Measurements from ENCODE around the gene TKT.

TKT gene

DNA sequence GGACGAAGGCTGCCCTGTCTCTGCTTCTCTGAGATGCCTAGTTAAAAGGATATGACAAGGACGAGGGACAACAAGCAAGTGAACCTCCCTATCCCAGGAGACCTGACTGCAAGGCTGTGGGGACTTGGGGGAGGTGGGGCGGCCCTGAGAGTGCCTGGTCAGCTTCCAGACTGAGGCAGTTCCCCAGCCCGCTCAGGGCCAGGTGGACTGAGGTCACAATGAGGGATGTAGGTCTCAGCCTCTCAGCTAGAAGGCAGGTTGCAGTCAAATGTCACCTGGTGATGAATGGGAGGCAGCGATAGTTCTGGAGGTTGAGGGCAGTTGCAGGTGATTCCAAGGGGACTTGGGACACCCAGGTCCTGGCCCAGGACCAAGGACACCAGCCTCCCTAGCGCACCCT is 30.6 kb downstream of the TKT start:
- H4K20me1 ChIP-seq (ENCODE audit: insufficient read depth, low read length): no peaks in the 10 kb centered on the region

DNA sequence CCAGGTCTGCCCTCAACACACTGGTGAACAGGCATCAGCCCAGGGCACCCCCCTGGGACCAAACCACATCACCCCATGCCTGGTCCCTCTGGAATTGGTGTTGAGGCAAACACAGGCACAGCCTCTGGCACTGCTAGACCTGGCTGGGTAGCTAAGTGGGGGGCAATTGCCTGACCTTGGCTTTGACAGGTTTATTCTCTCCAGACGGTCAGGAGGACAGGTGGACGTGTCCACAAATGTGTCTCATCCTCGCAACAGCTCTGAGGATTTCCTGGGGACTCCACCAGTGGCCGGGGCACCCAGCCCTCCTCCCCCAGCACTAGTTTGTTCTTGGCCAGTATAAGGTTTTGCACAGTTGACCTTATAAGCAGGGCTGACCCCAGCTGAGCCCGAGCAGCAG is 31.3 kb downstream of the TKT start:
- no peak overlapping the region for H2AFZ ChIP-seq (ENCODE audit: low read length)

More for the DNA sequence above, 30.6 kb downstream of the TKT start:
- Histone ChIP-seq H3K27ac (ENCODE audit: low read depth, low read length, poor library complexity, severe bottlenecking) (no peak overlapping the region), H3K36me3 (ENCODE audit: insufficient read depth, low read length) (peaks cover 89% of the 10 kb centered on the region), H3K9me3 (ENCODE audit: low read length) (no peaks in the 10 kb centered on the region), H3F3A (ENCODE audit: insufficient read depth, low read length) (no peaks in the 10 kb centered on the region), H3K4me2 (ENCODE audit: low read length) (no peak overlapping the region), H3K9ac (ENCODE audit: low read length) (no peak overlapping the region), H3K79me2 (ENCODE audit: insufficient read depth, low read length) (no peaks in the 10 kb centered on the region), H2AFZ (ENCODE audit: low read length) (no peak overlapping the region), H3K27me3 (ENCODE audit: insufficient read depth, low read length) (no peaks in the 10 kb centered on the region), H3K4me1 (ENCODE audit: insufficient read depth, low read length, severe bottlenecking) (no peaks in the 10 kb centered on the region), H3K9me2 (ENCODE audit: low read depth, low read length) (no peaks in the 10 kb centered on the region), H3K4me3 (ENCODE audit: low read depth, low read length, poor library complexity, severe bottlenecking) (no peak overlapping the region)
- TF ChIP-seq EZH2 (IDR thresholded peaks at IDR 0.05; ENCODE audit: borderline replicate concordance, low read length): no peak
- TF ChIP-seq, protein P1, sequence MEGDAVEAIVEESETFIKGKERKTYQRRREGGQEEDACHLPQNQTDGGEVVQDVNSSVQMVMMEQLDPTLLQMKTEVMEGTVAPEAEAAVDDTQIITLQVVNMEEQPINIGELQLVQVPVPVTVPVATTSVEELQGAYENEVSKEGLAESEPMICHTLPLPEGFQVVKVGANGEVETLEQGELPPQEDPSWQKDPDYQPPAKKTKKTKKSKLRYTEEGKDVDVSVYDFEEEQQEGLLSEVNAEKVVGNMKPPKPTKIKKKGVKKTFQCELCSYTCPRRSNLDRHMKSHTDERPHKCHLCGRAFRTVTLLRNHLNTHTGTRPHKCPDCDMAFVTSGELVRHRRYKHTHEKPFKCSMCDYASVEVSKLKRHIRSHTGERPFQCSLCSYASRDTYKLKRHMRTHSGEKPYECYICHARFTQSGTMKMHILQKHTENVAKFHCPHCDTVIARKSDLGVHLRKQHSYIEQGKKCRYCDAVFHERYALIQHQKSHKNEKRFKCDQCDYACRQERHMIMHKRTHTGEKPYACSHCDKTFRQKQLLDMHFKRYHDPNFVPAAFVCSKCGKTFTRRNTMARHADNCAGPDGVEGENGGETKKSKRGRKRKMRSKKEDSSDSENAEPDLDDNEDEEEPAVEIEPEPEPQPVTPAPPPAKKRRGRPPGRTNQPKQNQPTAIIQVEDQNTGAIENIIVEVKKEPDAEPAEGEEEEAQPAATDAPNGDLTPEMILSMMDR (IDR thresholded peaks at IDR 0.05; ENCODE audit: low read length): no peak

DNA sequence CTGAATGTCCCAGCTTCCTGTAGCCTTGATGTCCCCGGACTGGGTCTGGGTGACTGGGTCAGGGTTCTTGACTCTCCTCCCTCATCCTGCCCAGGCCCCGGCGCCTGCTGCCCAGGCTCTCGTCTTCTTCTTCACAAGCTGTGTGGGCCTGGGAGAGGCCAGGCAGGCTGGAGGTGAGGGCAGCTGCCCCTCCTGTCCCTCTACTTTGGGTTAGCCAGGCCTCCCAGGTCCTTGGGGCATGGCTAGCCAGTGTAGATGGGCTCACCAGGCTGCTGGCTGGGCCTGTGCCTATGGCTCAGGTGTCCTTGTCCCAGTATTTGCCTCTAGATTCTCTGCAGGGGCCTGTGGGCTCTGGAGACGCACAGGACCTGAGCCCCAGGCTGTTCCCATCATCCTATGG is 31.8 kb downstream of the TKT start:
- no peaks in the 10 kb centered on the region for H4K20me1 ChIP-seq (ENCODE audit: insufficient read depth, low read length)
- no peak overlapping the region for H2AFZ ChIP-seq (ENCODE audit: low read length)
- H3K4me2 ChIP-seq (ENCODE audit: low read length): no peak overlapping the region
- H3K9me3 ChIP-seq (ENCODE audit: low read length): no peaks in the 10 kb centered on the region
- H3K4me3 ChIP-seq (ENCODE audit: low read depth, low read length, poor library complexity, severe bottlenecking): no peak overlapping the region
- no peaks in the 10 kb centered on the region for H3K9me2 ChIP-seq (ENCODE audit: low read depth, low read length)
- H3K27me3 ChIP-seq (ENCODE audit: insufficient read depth, low read length): no peaks in the 10 kb centered on the region
- TF ChIP-seq, protein P1 (IDR thresholded peaks at IDR 0.05; ENCODE audit: low read length): no peak
- TF ChIP-seq EZH2 (IDR thresholded peaks at IDR 0.05; ENCODE audit: borderline replicate concordance, low read length): no peak
- H3K79me2 ChIP-seq (ENCODE audit: insufficient read depth, low read length): no peaks in the 10 kb centered on the region
- H3K4me1 ChIP-seq (ENCODE audit: insufficient read depth, low read length, severe bottlenecking): no peaks in the 10 kb centered on the region
- H3K9ac ChIP-seq (ENCODE audit: low read length): no peak overlapping the region
- H3K27ac ChIP-seq (ENCODE audit: low read depth, low read length, poor library complexity, severe bottlenecking): no peak overlapping the region
- H3F3A ChIP-seq (ENCODE audit: insufficient read depth, low read length): no peaks in the 10 kb centered on the region
- peaks cover 77% of the 10 kb centered on the region for H3K36me3 ChIP-seq (ENCODE audit: insufficient read depth, low read length)

More for the DNA sequence above, 31.3 kb downstream of the TKT start:
- H3K27ac ChIP-seq (ENCODE audit: low read depth, low read length, poor library complexity, severe bottlenecking): no peak overlapping the region
- TF ChIP-seq, protein P1 (IDR thresholded peaks at IDR 0.05; ENCODE audit: low read length): no peak
- no peak for TF ChIP-seq EZH2 (IDR thresholded peaks at IDR 0.05; ENCODE audit: borderline replicate concordance, low read length)
- no peaks in the 10 kb centered on the region for H3K79me2 ChIP-seq (ENCODE audit: insufficient read depth, low read length)
- H3K9ac ChIP-seq (ENCODE audit: low read length): no peak overlapping the region
- no peak overlapping the region for H3K4me2 ChIP-seq (ENCODE audit: low read length)
- H3K4me1 ChIP-seq (ENCODE audit: insufficient read depth, low read length, severe bottlenecking): no peaks in the 10 kb centered on the region
- H3K27me3 ChIP-seq (ENCODE audit: insufficient read depth, low read length): no peaks in the 10 kb centered on the region
- no peak overlapping the region for H3K4me3 ChIP-seq (ENCODE audit: low read depth, low read length, poor library complexity, severe bottlenecking)
- no peaks in the 10 kb centered on the region for H4K20me1 ChIP-seq (ENCODE audit: insufficient read depth, low read length)
- H3K9me3 ChIP-seq (ENCODE audit: low read length): no peaks in the 10 kb centered on the region
- no peaks in the 10 kb centered on the region for H3F3A ChIP-seq (ENCODE audit: insufficient read depth, low read length)
- H3K9me2 ChIP-seq (ENCODE audit: low read depth, low read length): no peaks in the 10 kb centered on the region
- peaks cover 82% of the 10 kb centered on the region for H3K36me3 ChIP-seq (ENCODE audit: insufficient read depth, low read length)
